Stimulated activated CD4-positive, alpha-beta T cell treated with anti-CD3 and anti-CD28 coated beads, Interleukin-4, amount 100 ng/mL, for 48 hours (primary cell): ENCODE measurements around the gene RALBP1.

Experiments used
- DNase-seq, 2 donors: peaks; one replicate each; pipeline ENCODE4 v3.0.0-alpha.2; 2020; ENCODE audit warnings: low read depth in 2 of 2

Gene RALBP1

GRCh38 chr18:9507565-9508088 is 32.3 kb downstream of the RALBP1 start:
- DNase-seq = no peak

- no peak for DNase-seq
Observed at GRCh38 chr18:9508446-9509025, 33.2 kb downstream of the RALBP1 start.

- no peak for DNase-seq
Observed at GRCh38 chr18:9513971-9514512, 38.7 kb downstream of the RALBP1 start.

GRCh38 chr18:9516437-9517064 is 41.2 kb downstream of the RALBP1 start:
- no peak for DNase-seq

GRCh38 chr18:9517869-9518268 is 42.6 kb downstream of the RALBP1 start:
- no peak for DNase-seq

- DNase-seq = no peak
Observed at GRCh38 chr18:9519399-9519798, 44.1 kb downstream of the RALBP1 start.

- no peak for DNase-seq
Observed at GRCh38 chr18:9520666-9521065, 45.4 kb downstream of the RALBP1 start.

- no peak for DNase-seq
Observed at GRCh38 chr18:9521770-9522169, 46.5 kb downstream of the RALBP1 start.

- no peak for DNase-seq
Observed at GRCh38 chr18:9522952-9523351, 47.6 kb downstream of the RALBP1 start.

GRCh38 chr18:9526458-9526857 is 51.1 kb downstream of the RALBP1 start:
- no peak for DNase-seq

- no peak for DNase-seq
Observed at GRCh38 chr18:9530226-9531009, 55.1 kb downstream of the RALBP1 start.

GRCh38 chr18:9531791-9532410 is 56.6 kb downstream of the RALBP1 start:
- no peak for DNase-seq

- no peak for DNase-seq
Observed at GRCh38 chr18:9534844-9535243, 59.5 kb downstream of the RALBP1 start.

- no peak for DNase-seq
Observed at GRCh38 chr18:9535430-9535991, 60.2 kb downstream of the RALBP1 start.

- no peak for DNase-seq
Observed at GRCh38 chr18:9536354-9537152, 61.2 kb downstream of the RALBP1 start.

GRCh38 chr18:9537677-9538076 is 62.4 kb downstream of the RALBP1 start:
- no peak for DNase-seq

- no peak for DNase-seq
Observed at GRCh38 chr18:9539283-9539682, 64.0 kb downstream of the RALBP1 start.

GRCh38 chr18:9539938-9540337 is 64.6 kb downstream of the RALBP1 start:
- DNase-seq = no peak

GRCh38 chr18:9542924-9543323 is 67.6 kb downstream of the RALBP1 start:
- DNase-seq = no peak

GRCh38 chr18:9545029-9545428 is 69.7 kb downstream of the RALBP1 start:
- DNase-seq = no peak

GRCh38 chr18:9546468-9546867 is 71.2 kb downstream of the RALBP1 start:
- DNase-seq = no peak
